Esophagus squamous epithelium (tissue), 5 donors: ENCODE data around the gene ADH1B. TPM values are rescaled to one million over a fixed set of nuclear protein-coding genes. Genes with fewer than 3 reads are reported as not detected.
"Not testable (repeated sequence)": the region's sequence is repeated elsewhere in the genome, so short reads cannot be mapped to it uniquely, and the experiment has no call there.

ENCODE experiments used
- DNase-seq: peaks from one replicate; lab custom pipeline; 2025; lab: John Stamatoyannopoulos, UW
- H3K27ac ChIP-seq, 4 donors: fragments of 200-600 bp; sonication (generic); one replicate each; pipeline ENCODE4 v1.5.1; 2016 to 2019; ENCODE audit warnings: mild to moderate bottlenecking in 1 of 4
- H3K27me3 ChIP-seq, 4 donors: fragments of 200-600 bp; sonication (generic); 1 replicate in 3 of 4; 2 replicates in 1 of 4; pipeline versions ENCODE4 v1.5.1 to v1.6.0; 2017 to 2021; ENCODE audit warnings: antibody characterized with exemption in 1 of 4
- H3K36me3 ChIP-seq, 3 donors: fragments of 200-600 bp; sonication (generic); one replicate each; pipeline ENCODE4 v1.5.1; 2016 to 2019
- H3K4me1 ChIP-seq, 3 donors: fragments of 200-600 bp; sonication (generic); one replicate each; pipeline ENCODE4 v1.5.1; 2017 to 2019
- H3K4me3 ChIP-seq, 4 donors: fragments of 200-600 bp; sonication (generic); 1 replicate in 3 of 4; 2 replicates in 1 of 4; pipeline ENCODE4 v1.5.1; 2016 to 2019; ENCODE audit warnings: mild to moderate bottlenecking in 2 of 4, moderate library complexity in 1 of 4
- H3K9me3 ChIP-seq, 3 donors: fragments of 200-600 bp; sonication (generic); one replicate each; pipeline ENCODE4 v1.5.1; 2016 to 2019
- CTCF ChIP-seq, 6 experiments: fragments of 450-650 bp in 4 of 6; fragments of 200-600 bp in 2 of 6; sonication (generic) in 2 of 6; IDR thresholded peaks; one replicate each; pipeline ENCODE4 v1.5.1; 2016 to 2019; ENCODE audit warnings: antibody characterized with exemption in 6 of 6, mild to moderate bottlenecking in 4 of 6, moderate library complexity in 4 of 6
- POLR2A ChIP-seq, 4 donors: fragments of 450-650 bp; IDR thresholded peaks; one replicate each; pipeline ENCODE4 v1.6.1; 2017; ENCODE audit warnings: antibody characterized with exemption in 4 of 4, mild to moderate bottlenecking in 4 of 4, moderate library complexity in 3 of 4
- WGBS, 2 donors: methylation state at CpG; one replicate each; pipeline ENCODE4 v1.1.5; 2018; 5-methylcytosine and 5-hydroxymethylcytosine counted together
- intact Hi-C: fragments of 100-400 bp; cut with DNase I; formaldehyde crosslinking; loops from one replicate; pipeline ENCODE4 v1.15.0; 2022
- total RNA-seq, 4 donors: library from RNA; depleted of rRNA; stranded (reverse); fragments of >200 nt; gene quantifications; one replicate each; pipeline ENCODE4 v1.1.0, GENCODE V29; 2016
- donor health status: DM: yes; HTN: yes; CAD: no.

ADH1B gene
- 100 to 1,000 TPM in 2 of 4 donors, 10 to 100 TPM in 2; 12.9 to 468 (median 181) TPM for total RNA-seq

GRCh38 chr4:99321241-99322191 is at the start of gene ADH1B:
Gene ADH1B, minus strand, starts transcription at chr4:99321401. Its CDS starts 70 bp downstream, at chr4:99321331.
- Histone ChIP-seq H3K4me3 (peak within 1 kb of the TSS; percentile 2 to 52 (median 30)), H3K4me1 (peaks cover 5 to 41% (median 15%) of the 10 kb centered on the region in 3 donors), H3K9me3 (peaks cover 0 to 7% (median 0%) of the 10 kb centered on the region in 3 donors), H3K27me3 (no peaks in the 10 kb centered on the region), H3K36me3 (peaks cover 0 to 5% (median 0%) of the 10 kb centered on the region in 3 donors), H3K27ac (peak within 1 kb of the TSS; percentile 23 to 85 (median 84))
- intact Hi-C loops: no loop called here
- WGBS, 2 donors: 43 to 49% methylated on average over 8 of the region's 8 CpGs
- no peak for DNase-seq
- TF ChIP-seq CTCF (IDR thresholded peaks at IDR 0.05) (no peak), POLR2A (IDR thresholded peaks at IDR 0.05) (no peak)

- H3K4me1 ChIP-seq, H3K36me3 ChIP-seq, H3K4me3 ChIP-seq, H3K27ac ChIP-seq, DNase-seq, intact Hi-C loops, H3K27me3 ChIP-seq: not testable (repeated sequence)
- WGBS, 2 donors: 74 to 88% methylated on average over 2 of the region's 2 CpGs
- peaks cover 0 to 10% (median 0%) of the 10 kb centered on the region in 3 donors for H3K9me3 ChIP-seq
Measured at GRCh38 chr4:99367817-99368216, 46.6 kb upstream of the ADH1B start.

GRCh38 chr4:99366491-99366890 is 45.3 kb upstream of the ADH1B start:
- no peak overlapping the region for H3K4me3 ChIP-seq
- WGBS, 2 donors: 70 to 85% methylated on average over 1 of the region's 1 CpG
- intact Hi-C loops: no loop called here
- H3K27me3 ChIP-seq: no peaks in the 10 kb centered on the region
- no peaks in the 10 kb centered on the region for H3K36me3 ChIP-seq
- no peaks in the 10 kb centered on the region for H3K9me3 ChIP-seq
- TF ChIP-seq POLR2A (IDR thresholded peaks at IDR 0.05) (no peak), CTCF (IDR thresholded peaks at IDR 0.05) (no peak)
- peaks cover 0 to 7% (median 0%) of the 10 kb centered on the region in 3 donors for H3K4me1 ChIP-seq
- DNase-seq: no peak
- H3K27ac ChIP-seq: no peak overlapping the region

GRCh38 chr4:99362768-99363167 is 41.6 kb upstream of the ADH1B start:
- H3K9me3 ChIP-seq: no peaks in the 10 kb centered on the region
- peaks cover 0 to 7% (median 0%) of the 10 kb centered on the region in 3 donors for H3K4me1 ChIP-seq
- no peaks in the 10 kb centered on the region for H3K27me3 ChIP-seq
- H3K27ac ChIP-seq: no peak overlapping the region
- DNase-seq: no peak
- no peak overlapping the region for H3K4me3 ChIP-seq
- intact Hi-C loops: no loop called here
- TF ChIP-seq CTCF (IDR thresholded peaks at IDR 0.05) (no peak), POLR2A (IDR thresholded peaks at IDR 0.05) (no peak)
- H3K36me3 ChIP-seq: no peaks in the 10 kb centered on the region

GRCh38 chr4:99361899-99362275 is 40.7 kb upstream of the ADH1B start:
- no peaks in the 10 kb centered on the region for H3K9me3 ChIP-seq
- H3K27ac ChIP-seq: no peak overlapping the region
- no peak overlapping the region for H3K4me3 ChIP-seq
- intact Hi-C loops: no loop called here
- no peaks in the 10 kb centered on the region for H3K27me3 ChIP-seq
- TF ChIP-seq POLR2A (IDR thresholded peaks at IDR 0.05): no peak
- no peak for TF ChIP-seq CTCF (IDR thresholded peaks at IDR 0.05)
- DNase-seq: no peak
- no peaks in the 10 kb centered on the region for H3K36me3 ChIP-seq
- peaks cover 0 to 7% (median 0%) of the 10 kb centered on the region in 3 donors for H3K4me1 ChIP-seq
